Fibroblast of peridontal ligament (primary cell): ENCODE results near the gene BMPER.

Experiments
- DNase-seq: peaks from one replicate; pipeline ENCODE4 v3.0.0-alpha.2; 2010; ENCODE audit errors: extremely low read depth

Gene BMPER

GRCh38 chr7:34175837-34176236 lies 270.5 kb downstream of the BMPER start:
- no peak for DNase-seq

DNA sequence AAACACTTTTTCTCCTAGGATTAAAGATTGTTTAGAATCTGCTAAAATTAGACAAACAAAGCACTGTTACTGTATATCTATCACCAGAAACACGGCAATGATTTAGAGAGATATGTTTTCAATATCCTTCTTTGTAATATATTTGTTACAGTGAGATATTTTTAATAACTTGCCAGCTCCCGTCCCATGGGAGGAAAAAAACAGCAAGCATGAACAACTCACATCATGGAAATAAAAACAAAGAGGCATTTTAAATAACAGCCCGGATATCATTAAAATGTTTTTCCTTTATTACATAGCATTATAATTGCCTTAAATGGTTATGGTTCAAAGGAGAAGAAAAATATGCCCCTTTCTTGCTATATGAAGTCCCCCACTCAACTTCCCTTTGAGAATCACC lies 272.1 kb downstream of the BMPER start:
- no peak for DNase-seq

DNA sequence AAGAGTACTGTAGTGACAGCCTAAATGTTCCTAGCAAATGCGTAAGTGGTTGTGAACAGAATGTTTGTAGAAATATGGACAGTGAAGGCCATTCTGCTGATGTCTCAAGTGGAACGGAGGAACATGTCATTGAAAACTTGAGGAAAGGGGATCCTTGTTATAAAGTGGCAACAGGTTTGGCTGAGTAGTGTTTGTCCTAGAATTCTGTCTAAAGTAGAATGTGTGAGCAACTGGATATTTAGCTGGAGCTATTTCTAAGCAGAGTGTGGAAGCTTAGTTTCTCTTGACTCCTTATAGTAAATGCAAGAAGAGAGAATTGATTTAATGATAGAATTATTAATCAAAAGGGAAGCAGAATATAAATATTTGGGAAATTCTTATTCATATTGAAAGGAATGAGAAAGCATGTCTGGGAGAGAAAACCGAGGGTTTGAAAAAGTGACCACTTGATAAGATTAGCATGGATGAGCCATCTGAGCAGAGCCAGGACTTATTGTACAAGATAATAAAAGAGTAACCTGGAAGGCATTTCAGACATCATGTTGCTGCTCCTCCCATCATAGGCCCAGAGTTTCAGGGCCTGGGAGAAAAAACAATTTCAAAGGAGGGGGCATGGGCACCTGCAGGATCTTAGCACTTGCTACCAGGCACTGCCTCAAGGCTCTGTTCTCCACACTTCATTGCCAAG lies 276.1 kb downstream of the BMPER start:
- no peak for DNase-seq

DNA sequence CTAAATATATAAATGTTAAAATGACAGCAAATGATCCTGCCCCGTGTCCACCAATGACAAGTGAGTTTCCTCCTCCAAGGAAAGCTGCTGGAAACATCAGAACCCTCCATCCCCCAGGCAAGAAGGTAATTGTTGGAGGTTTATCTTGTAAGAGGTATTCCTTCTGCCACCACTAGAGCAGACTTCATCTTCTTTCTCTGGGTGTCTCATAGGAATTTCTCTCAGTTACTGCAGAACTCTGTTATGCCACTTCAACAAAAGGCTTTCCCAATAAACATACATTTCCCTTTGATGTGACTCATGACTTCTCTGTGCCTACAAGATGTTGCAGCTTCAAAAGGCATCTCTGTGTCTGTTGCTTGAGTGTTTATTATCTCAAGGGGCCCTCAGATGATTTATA lies 279.1 kb downstream of the BMPER start:
- no peak for DNase-seq

DNA sequence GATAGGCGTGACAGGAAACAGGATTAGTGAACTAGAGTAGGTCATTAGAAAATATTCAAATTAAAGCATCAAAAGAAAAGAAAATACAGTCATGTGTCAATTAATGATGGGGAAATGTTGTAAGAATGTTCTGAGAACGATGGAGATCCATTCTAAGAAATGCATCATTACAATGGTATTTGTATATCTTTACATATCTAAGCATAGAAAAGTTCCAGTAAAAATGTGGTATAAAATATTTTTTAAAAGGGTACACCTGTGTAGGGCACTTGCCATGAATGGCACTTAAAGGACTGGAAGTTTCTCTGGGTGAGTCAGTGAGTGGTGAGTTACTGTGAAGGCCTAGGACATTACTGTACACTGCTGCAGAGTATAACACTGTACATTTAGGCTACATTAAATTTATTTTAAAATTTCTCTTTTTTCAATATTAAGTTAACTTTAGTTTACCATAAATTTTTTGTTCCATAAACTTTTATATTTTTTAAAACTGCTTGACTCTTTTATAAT lies 282.5 kb downstream of the BMPER start:
- no peak for DNase-seq

DNA sequence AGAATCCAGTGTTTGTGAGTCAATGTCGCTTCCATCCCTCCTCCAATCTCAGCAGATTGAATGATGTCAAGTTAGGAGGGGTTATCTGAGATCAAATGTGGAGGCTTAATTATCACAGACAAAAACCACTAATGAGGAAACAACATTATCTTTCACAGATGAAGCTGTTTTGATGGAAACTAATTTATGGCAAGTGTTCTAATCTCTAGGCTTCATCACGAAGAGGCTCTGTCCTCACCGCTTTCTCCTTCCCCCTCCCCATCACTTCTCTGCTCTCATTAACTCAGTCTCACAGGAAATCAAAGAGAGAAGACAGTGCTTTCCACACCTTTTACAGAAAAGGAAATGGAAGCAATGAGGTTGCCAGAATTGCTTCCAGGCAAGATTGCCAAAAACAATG lies 283.7 kb downstream of the BMPER start:
- no peak for DNase-seq

DNA sequence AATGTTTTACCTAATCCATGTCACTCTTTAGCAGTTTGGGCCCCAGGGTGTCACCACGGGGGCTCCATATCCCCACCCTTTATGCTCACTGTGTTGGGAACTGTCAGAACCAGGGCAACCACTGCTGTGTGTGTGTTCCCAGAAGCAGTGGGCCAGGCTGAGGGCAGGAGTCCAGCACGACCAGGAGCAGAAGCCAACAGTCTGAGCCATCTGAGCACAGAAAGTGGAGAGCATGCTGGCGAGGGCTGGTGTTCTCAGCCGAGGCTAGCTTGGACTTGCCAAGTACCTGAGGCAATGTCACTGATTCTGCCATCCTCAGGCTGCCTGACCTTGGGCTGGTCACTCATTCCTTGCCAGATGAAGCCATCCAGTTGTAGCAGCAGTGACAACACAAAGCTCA lies 285.0 kb downstream of the BMPER start:
- DNase-seq, result no peak

GRCh38 chr7:34191162-34191561 lies 285.8 kb downstream of the BMPER start:
- DNase-seq, result no peak

DNA sequence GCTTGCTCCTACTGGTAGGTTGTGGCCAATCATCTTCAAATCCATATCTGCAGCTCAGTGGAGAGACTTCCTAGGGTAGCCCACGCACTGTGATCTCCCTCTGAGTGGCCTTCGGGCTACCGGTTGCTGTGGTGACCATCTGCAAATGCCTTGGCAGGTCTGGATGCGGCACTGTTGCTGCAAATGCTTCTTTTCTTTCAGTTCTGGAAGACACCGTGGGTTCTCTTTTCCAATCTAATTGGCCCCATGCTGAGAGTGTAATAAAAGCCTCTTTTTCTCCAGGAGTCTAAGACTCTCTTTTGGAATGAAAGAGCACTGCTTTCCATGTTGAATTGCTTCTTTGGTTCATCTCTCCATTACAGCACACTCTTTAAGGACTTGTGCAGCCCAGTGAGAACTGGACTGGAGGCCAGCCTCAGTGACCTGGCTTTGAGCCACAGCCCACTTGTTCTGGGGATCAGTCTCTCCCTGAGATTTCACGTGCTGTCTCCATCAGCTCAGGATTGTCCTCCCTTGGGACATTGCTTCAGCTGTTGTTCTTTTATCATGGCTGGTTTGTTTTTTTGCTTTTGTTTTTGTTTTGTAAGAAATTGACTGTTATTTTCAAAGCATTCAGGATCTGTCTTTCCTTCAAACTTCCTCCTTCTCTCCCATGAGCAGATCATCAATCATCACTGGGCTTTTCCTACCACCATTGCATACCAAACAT lies 286.6 kb downstream of the BMPER start:
- DNase-seq, result no peak

DNA sequence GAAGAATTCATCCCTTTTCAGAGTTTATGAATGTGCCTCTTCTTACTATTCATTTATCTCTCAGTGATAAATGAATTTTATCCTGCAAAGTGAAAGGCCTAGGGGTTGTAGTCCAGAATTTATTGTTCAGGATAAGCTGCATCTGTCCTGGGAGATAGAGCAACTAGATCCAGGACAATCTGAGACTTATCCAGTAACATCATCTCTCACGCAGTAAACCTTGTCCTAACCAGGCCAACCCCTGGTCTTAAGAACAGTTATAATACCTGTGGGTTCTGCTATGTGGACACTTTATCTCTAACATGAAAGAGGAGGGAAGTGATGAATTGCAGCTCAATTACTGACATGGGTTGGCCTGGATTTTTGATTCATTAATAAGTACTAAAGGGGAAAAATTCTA lies 287.6 kb downstream of the BMPER start:
- DNase-seq, result no peak

DNA sequence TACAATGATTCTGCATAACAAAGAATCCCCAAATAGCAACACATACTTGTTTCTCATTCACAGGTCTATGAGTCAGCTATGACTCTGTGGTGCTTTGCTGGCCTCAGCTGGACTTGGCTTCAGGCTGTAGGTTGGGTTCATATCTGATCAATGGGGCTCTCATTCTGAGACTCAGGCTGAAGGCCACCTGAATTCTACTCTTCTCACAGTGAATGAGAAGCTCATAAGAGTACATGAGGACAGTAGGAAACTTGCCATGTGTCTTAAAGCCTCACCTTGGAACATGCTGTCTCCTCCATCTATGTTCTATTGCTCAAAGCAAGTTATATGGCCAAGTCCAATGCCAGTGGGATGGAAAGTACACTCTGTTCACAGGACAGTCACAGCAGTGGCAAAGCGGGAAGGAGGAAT lies 292.9 kb downstream of the BMPER start:
- no peak for DNase-seq
